HG03175 (cell line): Measurements from ENCODE around the gene SLC11A1.

ENCODE experiments used
- ATAC-seq: cut with Tn5 transposase; IDR thresholded peaks from one replicate; pipeline ENCODE4 v1.9.1; 2021; ENCODE audit warnings: mild to moderate bottlenecking, moderate library complexity; ENCODE audit not compliant: unreplicated experiment

SLC11A1 gene

DNA sequence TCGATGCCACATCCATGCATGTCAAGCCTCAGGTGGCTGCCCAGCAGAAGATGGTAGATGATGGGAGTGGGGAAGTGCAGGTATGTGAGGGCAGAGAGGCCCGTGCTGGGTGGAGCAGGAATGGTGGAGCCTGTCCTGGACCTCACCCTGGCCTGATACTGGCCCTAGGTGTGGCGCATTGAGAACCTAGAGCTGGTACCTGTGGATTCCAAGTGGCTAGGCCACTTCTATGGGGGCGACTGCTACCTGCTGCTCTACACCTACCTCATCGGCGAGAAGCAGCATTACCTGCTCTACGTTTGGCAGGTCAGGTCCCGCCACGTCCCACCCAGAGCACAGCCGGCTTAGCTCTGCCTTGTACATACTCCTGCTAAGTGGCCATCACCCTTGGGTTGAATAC, 49.8 kb downstream of the SLC11A1 start:
- no peak for ATAC-seq

DNA sequence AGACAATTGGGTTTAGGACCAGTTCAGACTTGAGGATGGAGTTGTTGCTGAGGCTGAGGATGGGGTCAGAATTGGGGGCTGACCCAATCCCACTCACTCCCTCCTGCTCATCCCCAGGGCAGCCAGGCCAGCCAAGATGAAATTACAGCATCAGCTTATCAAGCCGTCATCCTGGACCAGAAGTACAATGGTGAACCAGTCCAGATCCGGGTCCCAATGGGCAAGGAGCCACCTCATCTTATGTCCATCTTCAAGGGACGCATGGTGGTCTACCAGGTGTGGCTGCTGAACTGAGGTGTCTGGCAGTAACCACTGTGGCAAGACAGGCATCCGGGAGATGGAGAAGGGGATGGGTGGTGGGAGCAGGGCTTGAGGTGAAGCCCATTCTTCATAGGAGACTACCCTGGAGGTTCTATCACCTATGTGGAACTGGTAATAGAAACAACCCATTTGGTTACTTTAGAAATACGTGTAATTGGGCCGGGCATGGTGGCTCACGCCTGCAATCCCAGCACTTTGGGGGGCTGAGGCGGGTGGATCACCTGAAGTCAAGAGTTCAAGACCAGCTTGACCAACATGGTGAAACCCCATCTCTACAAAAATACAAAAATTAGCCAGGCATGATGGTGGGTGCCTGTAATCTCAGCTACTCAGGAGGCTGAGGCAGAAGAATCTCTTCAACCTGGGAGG, 50.7 kb downstream of the SLC11A1 start:
- no peak for ATAC-seq

DNA sequence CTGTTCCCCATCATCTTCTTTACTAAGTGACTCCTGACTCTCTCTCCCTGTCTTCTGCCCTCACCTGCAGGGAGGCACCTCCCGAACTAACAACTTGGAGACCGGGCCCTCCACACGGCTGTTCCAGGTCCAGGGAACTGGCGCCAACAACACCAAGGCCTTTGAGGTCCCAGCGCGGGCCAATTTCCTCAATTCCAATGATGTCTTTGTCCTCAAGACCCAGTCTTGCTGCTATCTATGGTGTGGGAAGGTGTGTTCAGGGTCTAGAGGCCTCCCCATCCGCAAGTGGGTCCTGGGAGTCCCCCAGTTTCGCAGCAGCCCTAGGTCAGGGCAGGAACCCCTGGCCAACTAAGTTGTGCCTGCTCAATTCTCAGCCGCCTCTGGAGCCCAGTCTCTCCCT, 52.4 kb downstream of the SLC11A1 start:
- ATAC-seq: no peak

GRCh38 chr2:218435003-218435982, 53.2 kb downstream of the SLC11A1 start:
- no peak for ATAC-seq

DNA sequence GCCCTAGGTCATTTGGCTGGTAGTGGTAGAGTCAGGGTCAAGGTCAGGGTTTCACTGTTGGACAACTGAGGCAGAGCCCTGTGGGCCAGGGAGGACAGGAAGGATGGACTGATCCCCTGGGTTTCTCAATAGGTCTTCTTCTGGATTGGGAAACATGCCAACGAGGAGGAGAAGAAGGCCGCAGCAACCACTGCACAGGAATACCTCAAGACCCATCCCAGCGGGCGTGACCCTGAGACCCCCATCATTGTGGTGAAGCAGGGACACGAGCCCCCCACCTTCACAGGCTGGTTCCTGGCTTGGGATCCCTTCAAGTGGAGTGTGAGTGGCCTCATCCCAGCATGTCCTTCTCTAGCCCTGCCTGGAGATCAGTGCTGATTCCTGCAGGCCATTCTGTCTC, 54.9 kb downstream of the SLC11A1 start:
- ATAC-seq: no peak

GRCh38 chr2:218437969-218438368, 55.9 kb downstream of the SLC11A1 start:
- no peak for ATAC-seq

DNA sequence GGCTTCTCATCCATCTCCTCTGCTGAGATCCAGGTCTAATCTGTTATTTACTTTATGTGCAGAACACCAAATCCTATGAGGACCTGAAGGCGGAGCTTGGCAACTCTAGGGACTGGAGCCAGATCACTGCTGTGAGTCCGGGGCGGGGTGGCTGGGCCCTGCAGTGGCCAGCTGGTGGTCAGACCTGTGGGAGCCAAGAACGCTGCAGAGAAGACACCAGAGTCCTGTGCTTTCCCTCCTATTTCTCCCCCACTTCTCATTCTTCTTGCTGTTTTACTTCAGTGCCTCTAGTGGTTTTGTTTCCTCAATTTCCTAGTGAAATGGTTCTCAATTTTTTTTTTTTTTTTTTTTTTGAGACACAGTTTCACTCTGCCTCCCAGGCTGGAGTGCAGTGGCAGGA, 56.5 kb downstream of the SLC11A1 start:
- ATAC-seq: no peak

DNA sequence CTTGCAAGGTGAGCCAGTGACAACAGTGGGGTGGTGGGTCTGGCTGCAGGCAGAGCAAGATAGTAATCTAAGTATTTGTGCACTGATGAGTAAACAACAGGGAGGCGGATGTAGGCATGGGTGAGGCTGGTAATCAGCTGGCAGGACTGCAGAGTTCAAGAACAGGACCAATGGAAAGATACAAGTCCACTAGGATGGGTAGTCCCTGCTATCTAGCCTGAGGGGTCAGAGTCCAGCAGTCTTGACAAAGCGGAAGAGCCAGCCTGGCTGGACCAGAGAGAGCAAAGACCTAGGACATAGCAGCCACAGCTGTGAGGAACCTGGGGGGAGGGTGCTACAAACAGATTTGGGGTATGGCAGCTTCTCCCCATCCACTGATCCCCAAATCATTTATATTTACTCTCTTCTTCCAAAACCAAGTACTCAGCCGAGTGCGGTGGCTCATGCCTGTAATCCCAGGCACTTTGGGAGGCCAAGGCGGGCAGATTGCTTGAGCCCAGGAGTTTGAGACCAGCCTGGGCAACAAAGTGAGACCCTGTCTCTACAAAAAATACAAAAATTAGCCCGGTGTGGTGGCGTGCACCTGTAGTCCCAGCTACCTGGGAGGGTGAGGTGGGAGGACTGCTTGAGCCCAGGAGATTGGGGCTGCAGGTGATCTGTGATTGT, 62.8 kb downstream of the SLC11A1 start:
- ATAC-seq: no peak

DNA sequence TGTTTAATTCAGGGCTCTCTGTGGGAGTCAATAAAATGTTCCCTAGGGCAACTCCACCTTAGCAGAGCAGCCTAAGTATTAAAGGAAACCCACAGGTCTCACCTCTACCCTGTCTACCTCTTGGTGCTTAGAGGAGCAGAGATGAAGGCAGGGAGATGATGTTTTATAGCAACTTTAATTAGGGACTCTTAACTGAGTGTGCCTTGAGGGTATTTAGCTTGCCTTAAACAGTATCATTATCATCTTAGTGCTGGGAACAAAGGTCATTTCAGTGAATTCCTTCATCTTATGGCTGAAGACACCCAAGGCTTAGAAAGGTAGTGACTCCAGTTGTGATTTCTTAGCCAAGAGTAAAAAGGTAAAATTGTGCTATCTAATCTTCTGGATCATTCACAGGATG, 63.5 kb downstream of the SLC11A1 start:
- ATAC-seq: no peak
